HL-60 (cell line): ENCODE results near the gene CREB3L1.

Experiments used
- CTCF ChIP-seq: IDR thresholded peaks from one replicate; pipeline ENCODE4 v1.5.1; 2011; ENCODE audit warnings: low read length, control low read depth, inconsistent platforms; ENCODE audit not compliant: insufficient read depth
- GABPA ChIP-seq: IDR thresholded peaks from 2 replicates; pipeline ENCODE4 v1.6.1; 2012; ENCODE audit warnings: low read depth

- TF ChIP-seq CTCF (no peak), GABPA (no peak)
These were observed 30.9 kb upstream of the CREB3L1 start for GRCh38 chr11:46246521-46246920.
